IPS-18c (cell line): ENCODE results near the gene PCIF1.
"Not testable (repeated sequence)": the region's sequence is repeated elsewhere in the genome, so short reads cannot be mapped to it uniquely, and the experiment has no call there.

Source experiments
- H3K4me3 ChIP-seq: 2 replicates; pipeline ENCODE4 v1.7.0; 2013; ENCODE audit warnings: low read depth, mild to moderate bottlenecking, low read length, moderate library complexity; ENCODE audit not compliant: insufficient read depth
- H3K9me3 ChIP-seq: one replicate; pipeline ENCODE4 v1.6.1; 2013; ENCODE audit warnings: mild to moderate bottlenecking, low read length, moderate library complexity; ENCODE audit not compliant: control insufficient read depth, insufficient read depth

The PCIF1 gene

GRCh38 chr20:45951925-45952834 is 17.7 kb downstream of the PCIF1 start:
- no peaks in the 10 kb centered on the region for H3K9me3 ChIP-seq
- H3K4me3 ChIP-seq, result no peak overlapping the region

DNA sequence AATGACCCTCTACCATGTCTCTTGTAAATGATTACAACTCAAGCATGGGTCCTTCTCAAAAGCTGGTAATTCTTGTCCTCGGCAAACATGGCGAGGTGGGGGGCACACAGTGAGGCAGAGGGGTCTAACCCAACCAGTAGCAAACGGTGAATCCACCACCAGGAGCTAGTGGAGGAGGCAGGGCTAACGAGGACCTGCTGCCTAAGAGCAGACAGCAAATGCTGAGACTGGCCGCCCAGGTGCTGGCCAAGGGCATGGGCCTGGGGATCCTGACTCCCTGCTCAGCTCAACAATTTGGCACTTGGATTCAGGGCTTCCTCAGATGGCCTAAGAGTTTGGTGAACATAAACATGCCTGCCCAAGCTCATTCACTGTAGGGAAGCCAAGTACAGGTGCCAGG is 18.4 kb downstream of the PCIF1 start:
- no peak overlapping the region for H3K4me3 ChIP-seq
- no peaks in the 10 kb centered on the region for H3K9me3 ChIP-seq

DNA sequence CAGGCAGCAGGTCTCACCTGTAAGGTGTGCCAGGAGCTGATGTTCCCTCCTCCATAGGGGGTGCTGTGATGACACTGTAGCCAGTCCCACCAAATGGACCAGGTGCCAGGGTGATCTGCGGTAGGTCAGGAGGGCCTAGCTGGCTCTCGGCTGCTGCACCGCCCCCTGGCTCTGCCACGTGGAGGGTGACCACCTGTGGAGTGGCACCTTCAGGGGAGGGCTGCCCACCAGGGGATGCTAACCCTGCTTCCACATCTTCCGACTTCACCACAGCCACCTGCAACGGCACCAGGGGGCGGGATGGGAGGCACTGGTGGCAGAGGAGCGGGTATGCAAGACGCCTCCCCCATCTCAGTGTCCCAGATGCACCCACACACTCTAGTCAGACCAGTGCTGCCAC is 19.2 kb downstream of the PCIF1 start:
- Histone ChIP-seq H3K9me3 (no peaks in the 10 kb centered on the region), H3K4me3 (no peak overlapping the region)

GRCh38 chr20:45956326-45956725 is 21.8 kb downstream of the PCIF1 start:
- H3K9me3 ChIP-seq, H3K4me3 ChIP-seq: not testable (repeated sequence)

DNA sequence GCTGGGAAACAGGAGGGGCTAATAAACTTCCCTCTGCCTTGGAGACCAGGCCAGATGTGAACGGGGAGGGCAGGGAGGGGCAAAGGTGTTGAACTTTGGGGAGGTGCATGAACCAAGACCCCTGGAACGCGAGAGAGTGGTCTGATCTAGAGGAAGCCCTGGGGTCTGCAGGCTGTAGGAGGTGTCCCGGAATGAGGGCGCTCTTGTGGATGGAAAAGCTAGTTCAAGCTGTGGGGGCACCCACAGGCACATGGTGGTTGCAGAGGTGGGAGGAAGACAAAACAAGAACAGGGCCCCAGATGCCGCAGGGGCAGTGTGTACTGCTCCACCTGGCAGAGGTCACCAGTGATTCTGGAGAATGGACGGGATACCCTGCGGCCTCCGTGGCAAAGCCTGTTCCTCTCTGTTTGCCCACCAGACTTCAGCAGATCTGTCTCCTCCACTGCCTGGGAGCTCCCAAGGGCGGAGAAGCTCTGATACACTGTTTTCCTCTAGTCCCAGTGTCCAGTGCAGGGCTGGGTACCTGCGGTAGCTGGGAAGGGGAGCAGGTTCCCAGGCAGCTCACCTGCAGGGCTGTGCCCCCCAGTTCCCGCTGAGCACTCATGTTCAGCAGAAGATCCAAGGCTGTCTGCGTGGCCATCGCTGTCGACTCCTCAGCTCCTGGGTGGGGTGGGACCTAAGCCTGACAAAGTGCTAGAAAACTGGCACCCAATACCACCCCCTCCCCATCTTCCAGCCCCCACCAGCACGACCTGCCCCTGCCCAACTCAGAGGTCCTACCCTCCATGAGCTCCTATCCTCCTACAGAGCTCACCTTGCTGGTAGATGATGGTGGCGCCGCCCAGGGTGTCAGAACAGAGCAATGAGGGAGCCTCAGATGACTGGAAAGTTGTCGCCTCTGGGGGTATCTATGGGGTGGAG is 22.8 kb downstream of the PCIF1 start:
- Histone ChIP-seq H3K9me3 (no peaks in the 10 kb centered on the region), H3K4me3 (no peak overlapping the region; the same call in 1 of the 2 replicates)

DNA sequence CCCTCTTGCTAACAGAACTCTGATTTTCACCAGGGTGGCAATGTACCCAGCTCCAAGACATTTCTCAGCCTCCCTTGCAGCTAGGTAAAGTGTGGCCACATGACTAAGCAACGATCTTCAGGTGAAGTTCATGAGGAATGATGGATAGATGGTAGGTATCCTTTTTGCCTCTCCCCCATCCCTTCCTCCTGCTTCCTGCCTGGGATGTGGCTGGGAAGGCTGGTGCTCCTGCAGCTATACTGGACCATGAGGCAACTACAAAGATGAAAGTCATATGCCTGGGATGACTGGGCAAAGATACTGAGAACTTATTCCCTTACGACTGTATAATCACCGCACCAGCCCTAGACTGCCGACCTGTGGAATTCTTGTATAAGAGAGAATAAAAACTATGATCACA is 24.1 kb downstream of the PCIF1 start:
- H3K9me3 ChIP-seq, result no peaks in the 10 kb centered on the region
- no peak overlapping the region for H3K4me3 ChIP-seq

DNA sequence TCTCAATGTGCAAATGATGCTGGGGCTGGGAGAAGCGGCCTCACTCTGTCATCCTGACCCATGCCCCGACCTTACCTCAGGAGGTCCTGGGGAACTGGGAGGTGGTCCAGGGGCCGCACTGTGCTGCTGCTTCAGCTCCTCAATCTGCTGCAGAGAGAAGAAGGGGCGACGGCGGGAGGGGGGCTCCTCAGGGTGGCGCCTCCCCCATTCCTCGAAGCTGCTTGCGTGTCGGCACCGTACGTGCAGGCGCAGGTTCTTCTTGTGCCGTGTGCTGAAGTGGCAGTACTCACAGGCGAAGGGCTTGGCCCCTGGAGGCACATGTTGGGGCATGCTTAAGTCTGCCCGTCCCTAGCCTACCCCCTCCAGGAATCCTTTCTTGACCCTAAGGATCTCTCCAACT is 24.6 kb downstream of the PCIF1 start:
- H3K9me3 ChIP-seq, result no peaks in the 10 kb centered on the region
- no peak overlapping the region for H3K4me3 ChIP-seq

- H3K4me3 ChIP-seq, result no peak overlapping the region
- no peaks in the 10 kb centered on the region for H3K9me3 ChIP-seq
Observed at GRCh38 chr20:45959956-45960630, 25.6 kb downstream of the PCIF1 start.

DNA sequence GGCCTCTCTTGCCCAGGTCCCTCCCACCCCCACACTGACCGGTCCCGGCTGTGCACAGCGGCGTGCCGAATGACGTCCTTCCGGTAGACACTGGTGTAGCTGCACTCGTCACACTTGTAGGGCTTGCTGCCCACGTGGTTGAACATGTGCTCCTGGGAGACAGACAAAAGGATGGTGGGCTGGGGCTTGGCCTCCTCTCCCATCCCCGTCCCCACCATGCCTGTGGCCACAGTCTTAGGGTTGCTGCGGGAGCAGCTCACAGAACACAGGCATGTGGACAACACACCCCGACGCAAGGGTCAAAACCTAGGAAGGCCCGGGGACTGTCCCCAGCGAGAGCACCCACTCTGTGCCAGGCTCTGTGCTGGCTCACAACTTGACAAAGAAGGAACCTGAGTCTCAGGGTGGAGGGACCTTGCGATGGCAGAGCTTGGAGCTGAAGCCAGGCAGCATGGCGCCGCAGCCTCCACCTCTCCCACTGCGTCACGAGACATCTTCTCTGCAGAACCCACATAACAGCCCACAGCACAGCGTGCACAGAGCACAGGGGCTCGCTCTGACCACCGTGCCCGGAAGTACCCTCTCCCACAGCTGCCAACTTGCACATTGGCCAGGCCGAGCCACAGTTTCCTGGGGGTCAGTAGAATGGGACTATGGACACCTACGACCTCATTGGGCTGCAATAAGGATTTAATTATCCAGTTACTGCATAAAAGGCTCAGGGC is 27.7 kb downstream of the PCIF1 start:
- H3K9me3 ChIP-seq, result no peaks in the 10 kb centered on the region
- H3K4me3 ChIP-seq, result no peak overlapping the region

GRCh38 chr20:45963059-45964005 is 28.8 kb downstream of the PCIF1 start:
- no peaks in the 10 kb centered on the region for H3K9me3 ChIP-seq
- H3K4me3 ChIP-seq, result no peak overlapping the region

GRCh38 chr20:45964006-45964400 is 29.5 kb downstream of the PCIF1 start:
- Histone ChIP-seq H3K9me3 (no peaks in the 10 kb centered on the region), H3K4me3 (no peak overlapping the region)

DNA sequence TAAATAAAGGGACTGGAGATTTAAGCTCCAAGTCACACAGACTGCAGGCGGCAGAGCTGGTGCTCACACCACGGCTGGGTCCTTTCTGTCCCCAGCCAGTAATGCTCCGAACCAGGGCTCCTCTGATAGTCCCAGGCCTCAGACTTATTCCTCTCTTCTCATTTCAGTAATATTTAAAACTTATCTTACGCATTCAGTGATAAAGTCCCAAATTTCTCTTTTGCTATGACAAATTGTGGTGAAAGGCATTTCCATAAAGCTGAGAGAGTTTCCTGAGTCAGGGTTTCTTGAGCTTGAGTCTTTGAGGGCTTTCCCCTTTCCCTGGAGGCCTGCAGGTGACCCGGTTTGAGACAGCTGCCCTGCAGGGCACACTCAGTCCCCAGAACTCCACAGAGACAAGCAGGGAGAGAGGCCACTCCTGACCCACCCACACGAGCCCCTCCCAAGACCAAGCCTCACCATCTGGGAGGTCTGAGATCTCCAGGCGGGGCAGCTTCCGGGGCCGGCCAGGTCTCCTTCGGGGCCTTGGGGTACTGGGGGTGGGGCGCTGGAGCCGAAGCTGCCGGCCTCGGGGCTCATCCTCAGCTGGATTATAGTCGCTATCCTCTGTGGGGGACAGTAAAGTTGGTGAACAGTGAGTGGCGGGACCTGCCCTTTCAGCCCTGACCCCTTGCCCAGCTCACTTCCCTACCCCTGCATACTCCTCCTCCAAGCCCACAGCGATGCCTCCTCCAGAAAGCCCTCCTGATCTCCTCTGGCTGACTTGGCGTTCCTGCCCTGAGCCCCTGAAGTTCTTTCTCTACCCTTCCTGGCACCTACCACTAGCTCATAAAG is 30.9 kb downstream of the PCIF1 start:
- H3K9me3 ChIP-seq, result no peaks in the 10 kb centered on the region
- H3K4me3 ChIP-seq, result no peak overlapping the region

DNA sequence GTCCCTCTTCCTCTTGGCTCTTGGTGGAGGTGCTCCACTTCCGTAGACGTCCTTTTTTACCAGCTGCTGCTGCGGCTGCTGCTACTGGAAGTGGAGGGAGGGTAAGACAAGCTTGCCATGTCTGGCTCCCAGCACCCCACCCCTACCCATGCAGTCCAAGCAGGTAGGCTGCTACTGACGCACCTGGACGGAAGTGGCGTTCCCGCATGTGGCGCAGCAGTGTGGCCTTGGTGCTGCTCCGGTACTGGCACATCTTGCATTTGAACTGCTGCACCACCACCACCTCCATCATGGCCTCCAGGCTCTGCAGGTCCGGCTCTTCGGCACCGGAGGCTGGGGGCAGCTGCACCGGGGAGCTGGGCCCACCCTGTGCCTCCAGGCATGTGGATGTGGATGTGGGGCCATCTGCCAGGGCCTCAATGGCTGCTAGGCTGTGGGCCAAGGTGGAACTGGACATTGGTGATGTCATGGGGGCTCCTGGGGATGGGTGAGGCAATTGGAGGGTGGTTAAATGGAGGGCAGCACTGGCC is 33.1 kb downstream of the PCIF1 start:
- H3K4me3 ChIP-seq, result no peak overlapping the region
- no peaks in the 10 kb centered on the region for H3K9me3 ChIP-seq

GRCh38 chr20:45968081-45968671 is 33.7 kb downstream of the PCIF1 start:
- no peak overlapping the region for H3K4me3 ChIP-seq
- H3K9me3 ChIP-seq, result no peaks in the 10 kb centered on the region
